GM12892 (cell line): ENCODE data around the gene ENOX1.

Experiments
- DNase-seq: peaks from one replicate; pipeline ENCODE4 v3.0.0; 2011; ENCODE audit not compliant: insufficient read length
- FAIRE-seq: peaks from 2 replicates; lab custom pipeline; 2011; peaks lifted over from hg19 to GRCh38; lab: Jason Lieb, UNC
- POLR2A ChIP-seq: IDR thresholded peaks from 2 replicates; pipeline ENCODE4 v1.6.1; 2011; ENCODE audit warnings: low read depth, low read length, control low read depth
- POLR2AphosphoS5 ChIP-seq: IDR thresholded peaks from 2 replicates; pipeline ENCODE4 v1.6.1; 2011; ENCODE audit warnings: low read depth, low read length, control low read depth
- TAF1 ChIP-seq: IDR thresholded peaks from 2 replicates; pipeline ENCODE4 v1.6.1; 2011; ENCODE audit warnings: low read depth, mild to moderate bottlenecking, control low read depth, low read length, borderline replicate concordance

The ENOX1 gene

DNA sequence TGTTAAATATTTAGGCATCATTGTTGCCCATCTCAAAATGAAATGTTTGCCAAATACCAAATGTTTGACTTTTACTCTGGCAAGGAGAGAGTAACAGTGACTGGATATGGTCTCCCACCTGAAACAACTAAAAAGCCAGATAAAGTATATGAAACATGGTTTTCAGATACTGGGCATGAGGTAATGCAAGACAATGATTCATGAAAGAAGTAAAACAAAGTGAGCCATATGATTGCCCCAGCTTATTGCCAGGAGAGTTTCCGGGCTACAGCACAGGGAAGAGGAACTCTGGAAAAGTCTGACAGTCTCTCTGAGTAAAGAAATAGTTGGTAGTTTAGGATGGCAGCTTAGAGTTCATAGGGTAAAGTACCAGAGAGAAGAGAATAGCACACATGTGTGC lies 408.8 kb downstream of the ENOX1 start:
- FAIRE-seq (no peak), DNase-seq (no peak)
- TF ChIP-seq POLR2A (no peak), POLR2AphosphoS5 (no peak), TAF1 (no peak)

DNA sequence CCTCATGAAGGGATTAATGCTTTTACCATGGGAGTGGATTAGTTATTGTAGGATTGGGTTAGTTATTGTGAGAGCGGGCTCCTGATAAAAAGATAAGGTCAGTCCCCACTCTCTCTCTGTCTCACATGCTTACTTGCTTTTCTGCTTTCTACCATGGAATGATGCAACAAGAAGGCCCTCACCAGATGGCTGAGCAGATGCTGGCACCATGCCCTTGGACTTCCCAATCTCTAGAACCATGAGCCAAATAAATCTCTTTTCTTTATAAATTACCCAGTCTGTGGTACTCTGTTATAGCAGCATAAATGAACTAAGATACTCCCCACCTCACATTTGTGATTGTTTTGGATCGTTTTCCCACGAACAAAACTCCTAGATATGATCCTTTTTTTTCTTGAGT lies 409.6 kb downstream of the ENOX1 start:
- DNase-seq (no peak), FAIRE-seq (no peak)
- TF ChIP-seq POLR2A (no peak), TAF1 (no peak), POLR2AphosphoS5 (no peak)

- TF ChIP-seq POLR2AphosphoS5 = no peak
- TF ChIP-seq TAF1 = no peak
- TF ChIP-seq POLR2A = no peak
- FAIRE-seq = no peak
- DNase-seq = no peak
These were observed 410.2 kb downstream of the ENOX1 start for GRCh38 chr13:43376596-43376995.

- DNase-seq (no peak), FAIRE-seq (peak; percentile 64)
- TF ChIP-seq POLR2AphosphoS5 (no peak), POLR2A (no peak), TAF1 (no peak)
These were observed 410.8 kb downstream of the ENOX1 start for GRCh38 chr13:43375797-43376465.

DNA sequence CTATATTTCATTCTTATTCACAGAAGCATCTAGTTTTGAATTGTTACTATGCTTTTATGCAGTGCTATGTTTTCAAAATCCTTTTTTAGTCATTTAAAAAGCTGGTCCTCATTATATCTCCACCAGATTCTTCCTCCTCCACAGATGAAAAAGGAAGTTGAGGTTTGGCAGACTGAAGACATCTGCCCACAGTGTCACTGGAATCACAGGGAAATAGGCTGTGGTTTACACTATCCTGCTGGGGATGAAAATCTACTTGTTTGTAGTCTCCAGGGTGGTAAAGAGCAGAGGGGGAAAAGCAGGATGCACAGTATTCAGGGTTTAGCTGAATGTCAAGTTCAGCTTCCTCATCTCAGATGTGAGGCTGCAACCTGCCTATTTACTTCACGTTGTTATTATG lies 412.2 kb downstream of the ENOX1 start:
- TF ChIP-seq POLR2AphosphoS5 (no peak), POLR2A (no peak), TAF1 (no peak)
- peak; percentile 9 for FAIRE-seq

GRCh38 chr13:43373400-43373799 lies 413.4 kb downstream of the ENOX1 start:
- FAIRE-seq (no peak), DNase-seq (no peak)
- no peak for TF ChIP-seq POLR2A
- TF ChIP-seq TAF1 = no peak
- no peak for TF ChIP-seq POLR2AphosphoS5

More for the DNA sequence above, 412.2 kb downstream of the ENOX1 start:
- DNase-seq = no peak

DNA sequence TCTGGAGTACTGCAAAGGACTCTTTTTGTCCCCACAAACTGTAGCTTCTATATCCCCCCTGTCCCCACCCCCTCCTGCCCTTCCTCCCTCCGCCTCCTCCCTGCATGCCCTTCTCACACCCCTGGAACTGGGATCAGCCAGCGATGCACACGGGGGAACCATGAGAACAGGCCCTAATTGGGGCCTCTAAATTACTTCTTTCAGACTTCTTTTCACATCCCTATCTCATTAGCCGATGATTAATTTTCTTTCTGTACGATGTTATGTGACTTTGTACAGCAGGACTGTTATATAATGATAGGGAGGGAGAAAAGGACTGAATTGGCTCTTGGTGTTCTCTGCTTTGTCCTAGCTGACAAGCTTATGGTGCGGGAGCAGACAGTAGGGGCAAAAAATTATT lies 415.9 kb downstream of the ENOX1 start:
- no peak for FAIRE-seq
- TF ChIP-seq POLR2AphosphoS5 (no peak), TAF1 (no peak), POLR2A (no peak)

DNA sequence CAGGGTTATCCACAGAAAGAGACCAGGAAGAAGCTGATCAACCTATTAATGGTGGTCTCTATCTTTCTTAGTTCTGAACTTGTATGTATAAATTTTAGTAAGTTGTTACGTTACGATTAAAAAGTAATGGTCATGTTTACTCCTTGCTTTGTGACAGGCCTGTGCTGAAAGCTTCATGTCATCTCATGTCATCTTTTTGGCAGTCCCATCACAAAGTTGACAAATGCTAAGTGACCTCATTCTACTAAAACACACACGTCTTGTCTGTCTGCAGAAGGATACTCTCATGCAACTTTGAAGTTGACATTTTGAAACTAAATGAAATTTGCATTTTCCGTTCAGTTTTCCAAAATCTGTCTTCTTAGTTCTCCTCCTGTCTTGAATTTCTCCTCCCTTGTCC lies 417.5 kb downstream of the ENOX1 start:
- DNase-seq = no peak
- TF ChIP-seq TAF1 = no peak
- no peak for TF ChIP-seq POLR2AphosphoS5
- no peak for TF ChIP-seq POLR2A
- no peak for FAIRE-seq

More for the DNA sequence above, 415.9 kb downstream of the ENOX1 start:
- DNase-seq = no peak

GRCh38 chr13:43368003-43368402 lies 418.8 kb downstream of the ENOX1 start:
- no peak for DNase-seq
- TF ChIP-seq POLR2AphosphoS5 (no peak), POLR2A (no peak), TAF1 (no peak)
- peak; percentile 70 for FAIRE-seq

- no peak for TF ChIP-seq POLR2AphosphoS5
- TF ChIP-seq POLR2A = no peak
- no peak for TF ChIP-seq TAF1
- DNase-seq (no peak), FAIRE-seq (no peak)
These were observed 421.8 kb downstream of the ENOX1 start for GRCh38 chr13:43365039-43365344.

DNA sequence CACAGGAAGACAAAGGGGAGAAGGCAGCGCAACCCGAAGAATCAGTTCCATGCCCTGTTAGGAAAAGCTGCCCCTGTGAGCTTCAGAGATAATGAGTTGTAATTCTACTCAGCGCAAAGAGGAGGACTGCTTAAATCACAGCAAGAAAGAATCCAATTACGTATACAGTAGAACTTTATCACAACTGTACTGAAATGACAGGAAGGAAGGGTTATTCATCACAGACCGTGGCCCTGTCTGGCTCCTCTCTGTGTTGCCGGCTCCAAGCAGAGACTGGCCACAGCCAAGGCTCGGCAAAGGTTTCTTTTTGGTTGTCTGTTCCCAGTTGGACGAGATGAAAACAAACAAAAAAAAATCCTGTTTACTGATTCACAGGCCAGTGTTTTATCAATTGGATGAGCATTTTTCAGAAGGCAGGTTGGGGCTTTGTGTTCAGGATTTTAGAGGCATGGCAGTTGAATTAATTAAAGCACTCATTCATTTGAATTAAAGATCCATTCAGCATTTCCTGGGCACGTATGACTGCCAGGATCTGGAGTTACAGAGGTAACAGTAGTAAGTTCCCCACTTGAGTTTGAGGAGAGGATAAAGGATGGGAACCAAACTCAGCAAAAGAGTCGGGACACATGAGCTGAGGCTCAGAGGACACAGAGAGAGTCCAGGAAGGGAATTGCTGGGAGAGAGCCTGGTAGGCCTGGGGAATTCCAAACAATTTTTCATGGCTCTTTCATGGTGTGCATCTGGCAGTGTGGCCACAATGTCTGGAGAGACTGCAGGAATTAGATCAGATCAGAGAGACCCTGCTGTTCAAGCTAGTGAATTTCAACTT lies 422.3 kb downstream of the ENOX1 start:
- no peak for DNase-seq
- TF ChIP-seq POLR2A = no peak
- TF ChIP-seq POLR2AphosphoS5 = no peak
- no peak for TF ChIP-seq TAF1
- no peak for FAIRE-seq
